GM23248 (cell line): ENCODE results near the gene H3-3A. TPM values are rescaled to one million over a fixed set of nuclear protein-coding genes. Genes with fewer than 3 reads are reported as not detected.

Source experiments
- DNase-seq: peaks from one replicate; pipeline ENCODE4 v3.0.0-alpha.2; 2015
- H2AFZ ChIP-seq: fragments of 200-600 bp; sonication (generic); 2 replicates; pipeline ENCODE4 v1.6.1; 2016; ENCODE audit warnings: antibody characterized with exemption
- H3F3A ChIP-seq: fragments of 200-600 bp; sonication (generic); 2 replicates; pipeline ENCODE4 v1.6.1; 2016; ENCODE audit warnings: mild to moderate bottlenecking, antibody characterized with exemption, mixed run types; ENCODE audit not compliant: insufficient read depth
- H3K27ac ChIP-seq: fragments of 200-600 bp; sonication (generic); 2 replicates; pipeline ENCODE4 v1.5.1; 2016; ENCODE audit warnings: mild to moderate bottlenecking
- H3K27me3 ChIP-seq: fragments of 200-600 bp; sonication (generic); replicated peaks from 2 replicates; pipeline ENCODE4 v1.6.1; 2016; ENCODE audit warnings: mild to moderate bottlenecking; ENCODE audit not compliant: insufficient read depth
- H3K36me3 ChIP-seq: fragments of 200-600 bp; sonication (generic); 2 replicates; pipeline ENCODE4 v1.6.1; 2016; ENCODE audit warnings: low read depth, mild to moderate bottlenecking
- H3K4me1 ChIP-seq: fragments of 200-600 bp; sonication (generic); 2 replicates; pipeline ENCODE4 v1.6.1; 2016; ENCODE audit warnings: mild to moderate bottlenecking; ENCODE audit not compliant: insufficient read depth
- H3K4me2 ChIP-seq: fragments of 200-600 bp; sonication (generic); one replicate; pipeline ENCODE4 v1.6.1; 2016; ENCODE audit warnings: mild to moderate bottlenecking; ENCODE audit not compliant: unreplicated experiment
- H3K4me3 ChIP-seq: fragments of 200-600 bp; sonication (generic); 2 replicates; pipeline ENCODE4 v1.5.1; 2016; ENCODE audit warnings: mild to moderate bottlenecking
- H3K79me2 ChIP-seq: fragments of 200-600 bp; sonication (generic); 2 replicates; pipeline ENCODE4 v1.6.1; 2016; ENCODE audit warnings: mild to moderate bottlenecking; ENCODE audit not compliant: insufficient read depth
- H3K9ac ChIP-seq: fragments of 200-600 bp; sonication (generic); 2 replicates; pipeline ENCODE4 v1.6.1; 2016; ENCODE audit warnings: mild to moderate bottlenecking
- H3K9me2 ChIP-seq: fragments of 200-600 bp; sonication (generic); 2 replicates; pipeline ENCODE4 v1.6.1; 2016; ENCODE audit warnings: mixed run types, mild to moderate bottlenecking, moderate library complexity; ENCODE audit not compliant: insufficient read depth
- H3K9me3 ChIP-seq: fragments of 200-600 bp; sonication (generic); one replicate; pipeline ENCODE4 v1.6.1; 2017; ENCODE audit warnings: low read depth
- H4K20me1 ChIP-seq: fragments of 200-600 bp; sonication (generic); 2 replicates; pipeline ENCODE4 v1.6.0; 2016; ENCODE audit not compliant: insufficient read depth
- EZH2 ChIP-seq: fragments of 200-600 bp; sonication (generic); IDR thresholded peaks from 2 replicates; pipeline ENCODE4 v1.6.1; 2018; ENCODE audit warnings: antibody characterized with exemption, mild to moderate bottlenecking; ENCODE audit not compliant: insufficient read depth, poor library complexity, severe bottlenecking
- EZH2phosphoT487 ChIP-seq: fragments of 200-600 bp; sonication (generic); IDR thresholded peaks from 2 replicates; pipeline ENCODE4 v1.6.1; 2018; ENCODE audit warnings: antibody characterized with exemption, moderate library complexity, mild to moderate bottlenecking, low read depth; ENCODE audit not compliant: insufficient read depth
- WGBS, 2 experiments: methylation state at CpG; one replicate each; pipeline ENCODE4 v1.1.6; 2015 to 2017; ENCODE audit warnings: low lambda C conversion rate in 2 of 2, low coverage in 1 of 2; ENCODE audit errors: missing lambda C conversion rate in 2 of 2; 5-methylcytosine and 5-hydroxymethylcytosine counted together
- in situ Hi-C: fragments of 300-500 bp; cut with MboI; formaldehyde crosslinking; loops from 2 replicates; pipeline ENCODE4 v1.15.0; 2020
- polyA plus RNA-seq: library from polyadenylated mRNA; unstranded; fragments of >200 nt; fragmentation: Nextera tagmentation; extraction: Ambion mirVana; gene quantifications from 2 replicates; pipeline ENCODE4 v1.2.1, GENCODE V29; 2016
- total RNA-seq: library from RNA; depleted of rRNA; stranded (reverse); fragments of >200 nt; shearing (Covaris generic); gene quantifications from 2 replicates; pipeline ENCODE4 v1.2.3, GENCODE V29; 2014

Gene H3-3A
- total and polyA plus RNA-seq, 2 experiments from 2014 or later: 212 to 264 TPM

DNA sequence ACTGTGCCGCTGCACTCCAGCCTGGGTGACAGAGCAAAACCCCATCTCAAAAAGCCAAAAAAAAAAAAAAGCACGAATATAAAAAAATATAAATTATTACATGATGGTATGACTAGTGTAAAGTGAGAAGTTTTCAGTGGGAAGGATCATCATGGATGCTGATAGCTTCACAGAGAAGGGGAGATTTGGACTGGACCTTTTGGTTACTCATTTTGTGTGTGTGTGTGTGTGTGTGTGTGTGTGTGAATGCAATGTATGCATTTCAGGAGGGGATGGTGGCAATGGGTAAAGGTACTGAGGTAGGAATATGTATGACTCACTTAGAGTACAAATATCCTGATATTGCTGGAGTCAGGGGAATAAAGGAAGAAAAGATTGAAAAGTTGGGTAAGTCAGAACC is 40.7 kb upstream of the H3-3A start:
- Histone ChIP-seq H3K9ac (no peak overlapping the region), H3K4me1 (no peaks in the 10 kb centered on the region), H3F3A (no peaks in the 10 kb centered on the region), H3K4me2 (no peak overlapping the region), H3K4me3 (no peak overlapping the region), H4K20me1 (no peaks in the 10 kb centered on the region), H3K36me3 (no peaks in the 10 kb centered on the region), H3K9me2 (no peaks in the 10 kb centered on the region), H3K27ac (no peak overlapping the region), H2AFZ (no peak overlapping the region), H3K9me3 (no peaks in the 10 kb centered on the region), H3K79me2 (no peaks in the 10 kb centered on the region), H3K27me3 (no peaks in the 10 kb centered on the region)
- WGBS, 2 experiments: 64 to 65% methylated on average over 2 of the region's 2 CpGs
- TF ChIP-seq EZH2phosphoT487 (no peak), EZH2 (no peak)
- in situ Hi-C loops: no loop called here
- DNase-seq: no peak

DNA sequence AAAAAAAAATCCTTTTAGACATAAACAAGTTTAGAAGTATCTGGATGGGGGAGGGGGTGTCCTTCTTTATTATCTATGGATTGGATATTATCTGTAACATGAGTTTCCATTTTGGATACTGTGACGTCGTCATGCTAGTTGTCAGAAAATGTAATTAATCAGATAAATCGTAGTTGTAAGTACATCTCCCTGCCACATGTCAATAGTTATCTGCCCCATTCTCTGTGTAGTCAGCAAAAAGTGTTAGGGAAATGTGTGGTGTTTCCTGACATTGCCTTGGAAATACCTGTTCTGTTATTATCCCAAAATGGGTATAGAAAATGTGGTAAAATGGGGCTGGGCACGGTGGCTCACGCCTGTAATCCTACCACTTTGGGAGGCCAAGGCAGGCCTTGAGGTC is 38.8 kb upstream of the H3-3A start:
- no peaks in the 10 kb centered on the region for H3K36me3 ChIP-seq
- WGBS, 2 experiments: 36 to 40% methylated on average over 5 of the region's 5 CpGs
- H3K9ac ChIP-seq: no peak overlapping the region
- in situ Hi-C loops: no loop called here
- no peak for DNase-seq
- H3F3A ChIP-seq: no peaks in the 10 kb centered on the region
- no peaks in the 10 kb centered on the region for H3K4me1 ChIP-seq
- H4K20me1 ChIP-seq: no peaks in the 10 kb centered on the region
- TF ChIP-seq EZH2 (no peak), EZH2phosphoT487 (no peak)
- no peaks in the 10 kb centered on the region for H3K9me2 ChIP-seq
- H3K9me3 ChIP-seq: no peaks in the 10 kb centered on the region
- H3K27ac ChIP-seq: no peak overlapping the region
- H3K4me3 ChIP-seq: no peak overlapping the region
- H2AFZ ChIP-seq: no peak overlapping the region
- H3K4me2 ChIP-seq: no peak overlapping the region
- H3K27me3 ChIP-seq: no peaks in the 10 kb centered on the region
- no peaks in the 10 kb centered on the region for H3K79me2 ChIP-seq

DNA sequence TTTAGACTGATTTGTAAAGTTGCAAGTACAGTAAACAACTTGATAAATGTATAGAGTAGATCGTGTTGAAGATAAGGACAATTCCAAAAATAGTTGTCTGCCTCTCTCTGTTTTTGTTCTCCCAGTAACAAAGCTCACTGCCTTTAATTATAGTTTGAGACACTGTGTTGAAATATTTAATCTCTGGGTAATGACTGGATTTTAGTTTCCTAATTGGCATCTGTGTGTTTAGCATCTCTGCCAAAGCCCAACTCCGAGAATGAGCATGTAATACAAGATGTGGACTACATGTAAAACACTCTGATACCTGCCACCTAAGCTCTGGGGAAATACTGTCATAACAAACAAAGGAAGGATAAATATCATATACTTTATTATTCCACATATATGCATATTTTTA is 35.7 kb upstream of the H3-3A start:
- H3F3A ChIP-seq: no peaks in the 10 kb centered on the region
- H3K27ac ChIP-seq: no peak overlapping the region
- DNase-seq: no peak
- no peaks in the 10 kb centered on the region for H3K4me1 ChIP-seq
- H3K27me3 ChIP-seq: no peaks in the 10 kb centered on the region
- no peaks in the 10 kb centered on the region for H3K9me3 ChIP-seq
- no peaks in the 10 kb centered on the region for H3K36me3 ChIP-seq
- no peaks in the 10 kb centered on the region for H3K9me2 ChIP-seq
- in situ Hi-C loops: no loop called here
- no peak overlapping the region for H2AFZ ChIP-seq
- WGBS, 2 experiments: 4 to 10% methylated on average over 2 of the region's 2 CpGs
- no peak overlapping the region for H3K4me3 ChIP-seq
- H4K20me1 ChIP-seq: no peaks in the 10 kb centered on the region
- no peak for TF ChIP-seq EZH2
- TF ChIP-seq EZH2phosphoT487: no peak
- no peak overlapping the region for H3K4me2 ChIP-seq
- H3K9ac ChIP-seq: no peak overlapping the region
- H3K79me2 ChIP-seq: no peaks in the 10 kb centered on the region

DNA sequence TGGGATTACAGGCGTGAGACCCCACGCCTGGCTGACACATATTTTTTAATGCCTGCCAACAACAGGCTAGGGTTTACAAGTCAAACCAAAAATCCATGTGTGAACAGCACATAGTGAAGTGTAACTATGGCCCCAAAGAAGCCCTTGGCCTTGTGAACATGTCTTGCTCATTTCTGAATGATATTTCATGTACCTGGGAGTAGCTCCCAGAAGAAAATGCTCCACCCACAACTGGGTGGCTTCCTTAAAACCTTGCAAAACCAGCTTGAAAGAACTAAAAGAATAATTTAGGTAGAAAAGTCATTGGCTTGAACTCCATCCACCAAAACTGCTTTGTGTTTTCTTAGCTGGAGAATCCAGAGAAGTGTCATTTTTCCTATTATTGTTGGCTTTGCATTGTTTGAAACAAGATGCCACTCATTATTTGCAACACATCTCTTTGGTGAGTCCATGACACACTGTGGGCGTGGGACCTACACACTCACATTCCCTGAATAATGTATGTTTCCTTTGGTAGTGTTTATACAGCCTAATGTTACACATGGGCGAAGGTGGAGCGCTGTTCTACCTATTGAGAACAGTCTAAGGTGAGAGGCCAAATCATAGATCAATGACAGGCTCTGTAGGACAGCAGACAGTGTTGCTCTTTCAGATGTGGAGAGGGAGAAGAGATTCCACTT is 34.8 kb upstream of the H3-3A start:
- Histone ChIP-seq H3K4me3 (no peak overlapping the region), H3K79me2 (no peaks in the 10 kb centered on the region), H3K9ac (no peak overlapping the region), H3F3A (no peaks in the 10 kb centered on the region), H3K36me3 (no peaks in the 10 kb centered on the region), H3K9me3 (no peaks in the 10 kb centered on the region), H3K9me2 (no peaks in the 10 kb centered on the region), H3K4me2 (no peak overlapping the region), H3K27ac (no peak overlapping the region), H3K4me1 (no peaks in the 10 kb centered on the region), H3K27me3 (no peaks in the 10 kb centered on the region), H4K20me1 (no peaks in the 10 kb centered on the region), H2AFZ (no peak overlapping the region)
- in situ Hi-C loops: no loop called here
- 66 to 68% methylated on average over 5 of the region's 5 CpGs for WGBS, 2 experiments
- TF ChIP-seq EZH2: no peak
- no peak for TF ChIP-seq EZH2phosphoT487
- no peak for DNase-seq
